Measurements from ENCODE around the gene AADACL4.

AADACL4 gene

DNA sequence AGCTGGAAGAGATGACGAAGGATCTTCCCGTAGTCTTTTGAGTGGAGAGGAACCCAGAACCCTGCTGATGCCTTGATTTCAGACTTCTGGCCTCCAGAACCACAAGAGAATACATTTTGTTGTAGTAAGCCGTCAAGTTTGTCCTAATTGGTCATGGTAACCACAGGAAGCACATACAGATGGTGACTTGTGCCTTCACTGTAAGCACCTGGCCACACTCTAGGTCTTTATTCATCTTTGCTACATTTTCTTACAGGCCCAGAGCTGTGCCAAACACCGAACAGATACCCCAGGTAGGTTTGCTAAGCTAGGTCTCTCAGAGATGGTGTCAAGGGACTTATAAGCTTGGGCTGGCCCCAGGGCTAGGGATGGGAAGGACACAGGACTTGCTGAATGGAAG lies 30.7 kb upstream of the AADACL4 start:
- no peak for DNase-seq (ENCODE audit: low read depth)

GRCh38 chr1:12614402-12615158 lies 29.3 kb upstream of the AADACL4 start:
- no peak for DNase-seq (ENCODE audit: low read depth)

DNA sequence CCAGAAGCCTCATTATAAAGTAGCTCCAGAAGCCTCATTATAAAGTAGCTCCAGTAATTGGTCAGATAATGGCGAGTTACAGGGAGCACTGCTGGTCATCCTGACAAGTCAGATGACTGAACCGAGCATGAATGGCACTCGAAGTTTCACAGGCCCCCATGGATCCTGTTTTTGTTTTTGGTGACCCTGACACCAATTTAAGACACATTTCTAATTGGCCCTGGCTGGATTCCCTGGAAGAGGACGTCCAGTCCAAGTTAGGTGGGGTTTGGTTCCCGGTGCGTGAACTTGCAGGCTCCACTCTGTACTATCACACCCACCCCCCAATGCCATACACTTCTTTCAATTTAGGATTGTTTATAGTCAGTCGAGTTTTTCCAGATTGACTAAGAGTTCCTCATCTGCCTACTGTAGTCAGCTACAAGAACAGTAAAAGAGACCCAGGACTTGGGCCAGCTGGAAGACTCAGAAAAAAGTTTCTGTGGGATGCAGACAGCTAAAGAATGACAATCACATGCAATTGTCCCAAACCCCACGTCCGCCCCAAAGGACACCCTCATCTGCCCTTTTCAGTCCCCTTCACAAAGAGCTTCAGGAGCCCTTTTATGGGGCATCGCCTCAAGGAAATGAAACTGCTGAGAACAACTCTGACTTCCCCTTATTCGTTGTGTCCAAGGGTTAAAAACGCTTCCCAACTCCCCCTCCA lies 28.6 kb upstream of the AADACL4 start:
- no peak for DNase-seq (ENCODE audit: low read depth)

DNA sequence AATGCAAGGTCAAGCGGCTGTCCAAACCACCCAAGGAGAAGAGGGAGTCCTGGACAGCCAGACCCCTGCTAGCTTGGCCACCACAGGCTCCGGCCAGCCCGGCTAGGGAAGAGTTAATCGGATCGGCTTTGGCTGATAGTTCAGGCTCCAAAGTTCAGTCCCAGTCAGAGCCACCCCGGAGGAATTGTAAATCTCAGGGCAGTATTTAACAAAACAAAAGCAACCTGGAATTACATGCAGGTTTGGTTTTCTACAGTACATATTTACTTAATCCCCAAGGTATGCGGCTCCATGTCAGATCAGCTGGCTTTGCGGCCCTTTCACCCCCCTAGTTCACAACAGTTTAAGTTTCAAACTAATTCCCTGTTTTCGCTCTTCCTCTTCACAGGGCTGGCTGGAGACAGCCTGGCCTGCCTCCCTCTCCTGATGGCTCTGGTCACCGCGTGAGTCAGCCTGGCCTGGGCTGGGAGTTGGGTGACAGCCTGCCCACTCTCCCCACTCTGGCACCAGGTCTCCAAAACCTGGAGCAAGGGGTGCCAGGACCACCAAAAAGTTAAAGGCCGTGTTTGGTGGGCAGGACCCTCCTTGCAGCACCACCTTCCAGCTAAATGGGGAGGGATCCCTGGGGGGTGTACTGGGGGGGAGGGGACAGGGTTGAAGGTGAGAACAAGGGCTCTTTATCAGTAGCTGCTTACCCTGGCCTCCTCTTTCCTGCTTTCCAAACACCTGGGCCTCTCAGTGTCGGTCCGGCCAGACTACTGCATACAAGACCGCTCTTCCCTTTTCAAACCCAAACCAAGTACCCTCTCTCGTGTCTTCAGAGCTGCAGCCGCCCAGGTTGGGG lies 27.8 kb upstream of the AADACL4 start:
- DNase-seq (ENCODE audit: low read depth), result no peak

GRCh38 chr1:12616709-12617373 lies 27.0 kb upstream of the AADACL4 start:
- DNase-seq (ENCODE audit: low read depth), result no peak

DNA sequence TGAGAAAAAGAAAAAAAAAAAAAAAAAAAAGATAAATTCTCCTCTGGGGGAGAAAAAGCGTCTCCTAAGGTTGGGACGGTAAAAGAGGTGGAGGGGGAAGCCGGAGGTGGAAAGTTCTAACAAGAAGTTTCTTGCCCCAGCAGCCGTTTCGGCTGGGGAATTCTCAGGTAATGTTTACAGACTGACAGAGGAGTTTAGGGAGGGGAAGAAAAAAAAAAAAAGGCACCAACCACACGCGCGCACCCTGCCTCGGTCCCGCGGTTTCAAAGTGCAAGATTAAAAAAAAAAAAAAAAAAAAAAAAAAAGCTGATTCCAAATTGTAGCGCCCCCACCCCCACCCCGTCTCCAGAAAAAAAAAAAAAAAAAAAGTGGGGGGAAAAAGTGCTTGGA lies 26.4 kb upstream of the AADACL4 start:
- DNase-seq (ENCODE audit: low read depth), result no peak

DNA sequence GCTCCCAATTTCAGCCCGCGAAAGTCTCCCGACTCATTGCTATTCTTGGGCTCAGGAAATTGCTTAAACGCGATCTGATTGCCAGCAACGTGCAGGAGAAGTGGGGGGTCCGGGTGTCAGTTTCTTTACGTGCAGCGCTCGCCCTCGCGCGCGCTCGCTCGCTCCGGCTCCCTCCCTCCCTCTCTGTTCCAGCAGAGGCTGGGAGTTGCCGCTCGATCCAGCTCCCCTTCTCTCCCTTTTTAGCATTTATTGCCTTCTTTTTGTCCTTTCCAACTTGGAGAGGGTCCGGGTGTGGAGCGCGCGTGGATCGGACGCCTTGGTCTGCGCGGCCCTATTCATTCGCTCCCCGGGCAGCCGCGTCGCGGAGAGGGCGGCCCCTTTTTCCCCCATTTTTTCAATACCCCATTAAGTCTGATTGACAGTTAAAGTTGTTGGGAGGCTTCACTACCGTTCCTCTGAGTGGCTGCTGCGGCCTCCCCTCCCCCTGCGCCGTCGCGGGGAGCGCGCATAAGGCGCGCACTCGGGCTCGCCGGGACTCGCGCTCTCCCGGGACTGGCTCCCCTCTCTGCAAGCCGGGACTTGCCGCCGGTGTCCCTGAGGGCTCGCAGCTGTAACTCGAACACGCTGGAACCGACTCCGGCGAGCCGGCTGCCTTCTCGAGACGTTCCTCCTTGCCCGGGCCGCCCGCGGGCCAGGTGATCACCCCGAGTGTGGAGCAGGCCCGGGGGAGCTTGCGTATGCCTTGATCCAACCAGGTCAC lies 25.8 kb upstream of the AADACL4 start, which contains the start of gene DHRS3:
Gene DHRS3, minus strand, starts transcription at position 310 of the 760 bp plus-strand sequence. CDS start 862 bp downstream, outside the sequence.
- no peak for DNase-seq (ENCODE audit: low read depth)

- DNase-seq (ENCODE audit: low read depth), result no peak
These were observed 25.3 kb upstream of the AADACL4 start for GRCh38 chr1:12618661-12618964.

GRCh38 chr1:12618965-12619791 lies 24.7 kb upstream of the AADACL4 start:
- DNase-seq (ENCODE audit: low read depth), result no peak

GRCh38 chr1:12619792-12620487 lies 23.9 kb upstream of the AADACL4 start:
- peak; percentile 60 for DNase-seq (ENCODE audit: low read depth)

- no peak for DNase-seq (ENCODE audit: low read depth)
These were observed 23.4 kb upstream of the AADACL4 start for GRCh38 chr1:12620488-12620865.

GRCh38 chr1:12620931-12621330 lies 23.0 kb upstream of the AADACL4 start:
- no peak for DNase-seq (ENCODE audit: low read depth)

DNA sequence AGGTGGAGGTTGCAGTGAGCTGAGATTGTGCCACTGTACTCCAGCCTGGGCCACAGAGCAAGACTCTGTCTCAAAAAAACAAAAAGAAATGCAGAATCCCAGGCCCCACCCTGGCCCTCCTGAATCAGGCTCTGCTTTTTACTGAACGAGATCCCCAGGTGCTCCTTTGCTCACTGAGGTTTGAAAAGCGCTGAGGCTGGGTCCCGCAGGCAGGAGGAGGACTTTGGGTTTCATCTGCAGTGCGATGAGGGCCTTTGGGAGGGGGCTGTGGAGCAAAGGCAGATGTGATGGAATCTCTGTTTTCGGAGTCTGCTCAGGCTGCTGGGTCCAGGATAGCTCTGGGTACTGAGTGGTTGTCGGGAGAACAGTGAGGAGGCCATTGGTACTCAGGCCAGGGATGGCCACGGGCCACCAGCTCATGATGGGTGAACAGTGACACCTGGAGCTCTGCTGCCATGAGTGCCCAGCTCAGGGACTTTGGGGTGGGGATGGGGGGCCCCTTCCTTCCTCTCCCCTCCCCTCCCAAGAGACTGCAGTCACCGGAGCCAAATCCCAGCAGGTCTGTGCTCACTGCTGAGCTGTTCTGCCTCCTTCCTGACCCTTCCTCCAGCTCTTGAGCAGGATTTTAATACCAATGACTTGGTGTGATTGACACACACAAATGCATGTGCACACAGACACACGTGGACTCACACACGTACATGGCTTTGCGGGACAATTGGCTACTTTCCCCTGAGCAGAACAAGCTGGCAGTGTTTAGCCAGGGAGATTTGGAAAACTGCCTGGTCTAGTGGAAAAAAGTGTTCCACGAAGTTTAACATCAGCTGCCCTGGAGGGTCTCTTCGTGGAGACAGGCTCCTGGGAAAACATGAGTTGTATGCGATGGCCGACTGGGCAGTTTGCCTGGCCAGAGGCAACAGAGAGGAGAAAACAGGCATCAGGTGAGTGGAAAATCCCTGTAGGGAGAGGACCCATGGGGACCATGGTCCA lies 22.2 kb upstream of the AADACL4 start:
- DNase-seq (ENCODE audit: low read depth), result no peak

DNA sequence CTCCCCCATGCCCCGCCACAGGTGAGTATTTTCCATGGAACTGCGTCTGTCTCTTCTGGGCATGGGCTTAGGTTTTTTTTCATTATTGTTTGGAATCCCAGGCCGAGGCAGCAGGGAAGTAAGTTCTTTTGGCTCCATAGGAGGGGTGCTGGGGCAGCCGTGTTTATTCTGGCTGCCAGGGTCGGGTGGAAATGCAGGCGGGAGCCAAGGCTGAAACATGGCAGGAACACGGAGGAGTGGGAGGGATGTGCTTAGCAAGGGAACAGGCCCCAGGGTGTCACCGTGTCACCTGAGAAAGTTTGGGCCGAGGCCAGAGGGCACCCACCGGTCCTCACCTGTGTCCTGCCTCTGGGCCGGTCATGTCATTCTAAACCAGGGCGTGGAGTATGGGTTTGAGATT lies 21.4 kb upstream of the AADACL4 start:
- no peak for DNase-seq (ENCODE audit: low read depth)

- DNase-seq (ENCODE audit: low read depth), result no peak
These were observed 18.6 kb upstream of the AADACL4 start for GRCh38 chr1:12625276-12625675.

DNA sequence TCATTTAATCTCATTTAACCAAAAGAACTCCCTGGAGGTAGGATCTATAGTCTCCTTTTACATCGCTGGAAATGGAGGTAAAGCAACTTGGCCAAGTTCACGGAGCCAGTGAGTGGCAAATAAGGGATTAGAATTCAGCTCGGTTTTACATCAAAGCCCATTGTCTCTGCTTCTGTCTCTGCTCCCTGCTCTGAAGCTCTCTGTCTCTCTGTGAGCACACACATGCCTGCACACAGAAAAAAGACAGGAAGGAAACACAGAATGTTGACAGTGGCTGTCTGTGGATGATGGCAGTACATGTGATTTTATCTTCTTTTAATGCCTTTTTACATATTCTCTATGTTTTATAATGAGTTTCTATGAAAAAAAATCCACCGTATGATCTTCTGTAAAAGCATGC lies 17.0 kb upstream of the AADACL4 start:
- no peak for DNase-seq (ENCODE audit: low read depth)

DNA sequence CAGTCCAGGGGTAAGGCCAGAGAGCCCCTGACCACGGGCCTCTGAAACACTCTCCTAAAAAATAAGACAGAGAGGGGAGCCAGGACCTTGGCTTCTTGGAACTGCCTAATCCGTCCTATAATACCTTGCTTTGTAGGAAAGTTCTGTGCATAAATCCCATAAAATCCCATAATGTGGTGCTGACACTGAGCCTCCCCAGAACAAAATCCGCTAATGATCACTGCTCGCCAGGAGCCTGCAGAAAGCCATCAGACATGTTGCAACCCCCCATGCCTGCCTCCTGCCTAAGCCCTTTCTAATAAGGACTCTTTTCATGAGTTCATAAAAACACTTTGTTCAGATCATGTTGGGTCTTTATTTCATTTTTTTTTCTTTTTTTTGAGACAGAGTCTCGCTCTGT lies 16.6 kb upstream of the AADACL4 start:
- no peak for DNase-seq (ENCODE audit: low read depth)

DNA sequence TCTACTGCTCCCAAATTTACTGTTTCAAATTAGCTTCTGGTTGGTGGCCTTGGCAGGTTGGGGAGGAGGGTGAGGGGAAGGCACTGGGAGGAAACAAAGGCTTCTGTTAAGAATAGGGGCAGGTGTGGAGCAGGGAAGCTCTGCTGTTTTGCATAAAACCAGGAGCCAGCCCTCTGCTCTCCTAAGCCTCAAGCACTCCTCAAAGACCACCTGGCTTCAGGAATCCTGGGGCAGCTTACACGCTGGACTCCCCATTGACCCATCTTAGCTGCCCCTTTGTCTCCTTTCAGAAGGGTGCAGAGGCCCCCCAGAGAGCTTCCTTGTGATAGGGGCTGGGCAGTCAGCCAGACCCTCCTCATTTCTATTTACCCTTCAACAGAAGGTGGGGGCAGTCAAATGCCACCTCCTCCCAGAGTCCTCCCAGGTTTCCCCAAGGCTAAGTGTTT lies 14.4 kb upstream of the AADACL4 start:
- DNase-seq (ENCODE audit: low read depth), result no peak

Data from stimulated activated CD8-positive, alpha-beta memory T cell treated with anti-CD3 and anti-CD28 coated beads, Interleukin-12 subunit alpha, Interleukin-12 subunit beta, amount 100 ng/mL, for 1 hour (primary cell).